Measurements from ENCODE around the gene SLC9A3.

- TF ChIP-seq TAF1 (IDR thresholded peaks at IDR 0.05; ENCODE audit: low read depth, low read length) (no peak), POLR2A (IDR thresholded peaks at IDR 0.05; ENCODE audit: low read depth, low read length) (no peak)
Measured at GRCh38 chr5:549229-549628, 25.0 kb upstream of the SLC9A3 start.
